Small intestine (tissue), 7 donors: ENCODE results near the gene FAM107B. TPM values are rescaled to one million over a fixed set of nuclear protein-coding genes. Genes with fewer than 3 reads are reported as not detected.
A peak's percentile ranks its signal among the peaks of the same experiment; 100 is the strongest.
"Not testable (repeated sequence)": the region's sequence is repeated elsewhere in the genome, so short reads cannot be mapped to it uniquely, and the experiment has no call there.

Source experiments
- DNase-seq, 2 donors: peaks; one replicate each; pipeline versions ENCODE4 v3.0.0 to v3.0.0-alpha.2; 2013
- FAIRE-seq: peaks from 2 replicates; lab custom pipeline; 2012; peaks lifted over from hg19 to GRCh38; lab: Jason Lieb, UNC
- H3K27ac ChIP-seq, 3 donors: one replicate each; pipeline ENCODE4 v1.5.1; 2013; ENCODE audit warnings: low read length in 2 of 3, mild to moderate bottlenecking in 2 of 3, control low read depth in 1 of 3, inconsistent platforms in 1 of 3, low read depth in 1 of 3, moderate library complexity in 1 of 3
- H3K27me3 ChIP-seq, 3 donors: one replicate each; pipeline ENCODE4 v1.6.1; 2013; ENCODE audit warnings: low read length in 3 of 3, inconsistent platforms in 1 of 3; ENCODE audit not compliant: control insufficient read depth in 3 of 3, insufficient read depth in 3 of 3
- H3K36me3 ChIP-seq, 3 donors: one replicate each; pipeline ENCODE4 v1.6.1; 2013; ENCODE audit warnings: low read length in 3 of 3, inconsistent platforms in 1 of 3, low read depth in 1 of 3, mild to moderate bottlenecking in 1 of 3, moderate library complexity in 1 of 3; ENCODE audit not compliant: control insufficient read depth in 3 of 3, insufficient read depth in 2 of 3
- H3K4me1 ChIP-seq, 3 donors: one replicate each; pipeline ENCODE4 v1.6.1; 2013; ENCODE audit warnings: low read length in 2 of 3, inconsistent platforms in 1 of 3, low read depth in 1 of 3, mild to moderate bottlenecking in 1 of 3, moderate library complexity in 1 of 3; ENCODE audit not compliant: control insufficient read depth in 3 of 3, insufficient read depth in 2 of 3
- H3K4me3 ChIP-seq, 3 donors: one replicate each; pipeline ENCODE4 v1.5.1; 2013; ENCODE audit warnings: low read length in 3 of 3, control low read depth in 1 of 3, inconsistent platforms in 1 of 3, low read depth in 1 of 3, mild to moderate bottlenecking in 1 of 3, moderate library complexity in 1 of 3
- H3K9me3 ChIP-seq, 2 donors: one replicate each; pipeline ENCODE4 v1.6.1; 2013; ENCODE audit warnings: low read depth in 1 of 2, low read length in 1 of 2; ENCODE audit not compliant: control insufficient read depth in 2 of 2, insufficient read depth in 1 of 2
- WGBS, 3 donors: extraction: QIAGEN DNeasy Blood & Tissue Kit; methylation state at CpG; one replicate each; pipeline ENCODE4 v1.1.7; 2013; 5-methylcytosine and 5-hydroxymethylcytosine counted together
- polyA plus RNA-seq, 4 donors: library from polyadenylated mRNA; stranded (reverse) in 3 of 4; unstranded in 1 of 4; fragments of 200-250 nt in 3 of 4; fragments of 120-200 nt in 1 of 4; gene quantifications; one replicate each; pipeline versions ENCODE4 v1.2.1 to v1.2.3, GENCODE V29; 2013
- donor health status: healthy with polysubstance abuse.
- donor health status: control.
- donor health status: control.
- donor health status: Bipolar disorder and iron deficiency.
- donor health status: healthy.

Gene FAM107B
- polyA plus RNA-seq, 4 donors, result 33.3 to 50.5 (median 38.7) TPM

GRCh38 chr10:14692344-14693076, 82.2 kb downstream of the FAM107B start:
- H3K27ac ChIP-seq, result no peak overlapping the region
- H3K36me3 ChIP-seq, result no peaks in the 10 kb centered on the region
- WGBS, 3 donors, result 24 to 59% (median 26%) methylated on average over 16 of the region's 16 CpGs

GRCh38 chr10:14691359-14691758, 83.3 kb downstream of the FAM107B start:
- Histone ChIP-seq H3K9me3 (no peaks in the 10 kb centered on the region), H3K4me3 (no peak overlapping the region), H3K36me3 (no peaks in the 10 kb centered on the region), H3K27ac (no peak overlapping the region), H3K27me3 (peaks cover 0 to 4% (median 0%) of the 10 kb centered on the region in 3 donors), H3K4me1 (peaks cover 0 to 11% (median 3%) of the 10 kb centered on the region in 3 donors)
- WGBS, 3 donors, result 26 to 63% (median 42%) methylated on average over 8 of the region's 8 CpGs
- DNase-seq (peak; percentile 47 to 69), FAIRE-seq (no peak)

More at GRCh38 chr10:14692344-14693076, 82.2 kb downstream of the FAM107B start:
- Histone ChIP-seq H3K27me3 (peaks cover 0 to 14% (median 0%) of the 10 kb centered on the region in 3 donors), H3K4me1 (peaks cover 0 to 11% (median 3%) of the 10 kb centered on the region in 3 donors), H3K4me3 (no peak overlapping the region), H3K9me3 (no peaks in the 10 kb centered on the region)
- DNase-seq (peak; percentile 39 to 61), FAIRE-seq (no peak)

GRCh38 chr10:14688606-14689005, 86.1 kb downstream of the FAM107B start:
- WGBS, 3 donors, result 56 to 77% (median 72%) methylated on average over 5 of the region's 5 CpGs
- no peaks in the 10 kb centered on the region for H3K27me3 ChIP-seq
- peaks cover 0 to 11% (median 3%) of the 10 kb centered on the region in 3 donors for H3K4me1 ChIP-seq
- no peaks in the 10 kb centered on the region for H3K36me3 ChIP-seq
- no peak overlapping the region for H3K27ac ChIP-seq
- no peak overlapping the region for H3K4me3 ChIP-seq
- H3K9me3 ChIP-seq, result peaks cover 0 to 4% of the 10 kb centered on the region in 2 donors
- FAIRE-seq, result no peak
- DNase-seq, result no peak

- H3K27ac ChIP-seq, FAIRE-seq, H3K27me3 ChIP-seq, H3K4me3 ChIP-seq, H3K36me3 ChIP-seq, DNase-seq, H3K9me3 ChIP-seq: not testable (repeated sequence)
- H3K4me1 ChIP-seq, result peaks cover 0 to 11% (median 3%) of the 10 kb centered on the region in 3 donors
- WGBS, 3 donors, result 80 to 93% (median 85%) methylated on average over 7 of the region's 7 CpGs
These were observed 86.5 kb downstream of the FAM107B start for GRCh38 chr10:14688189-14688588.

- DNase-seq, result no peak
- Histone ChIP-seq H3K27ac (no peak overlapping the region), H3K4me1 (peaks cover 0 to 9% (median 3%) of the 10 kb centered on the region in 3 donors), H3K4me3 (no peak overlapping the region), H3K9me3 (peaks cover 0 to 4% of the 10 kb centered on the region in 2 donors), H3K27me3 (no peaks in the 10 kb centered on the region), H3K36me3 (no peaks in the 10 kb centered on the region)
- 93% methylated on average over 1 of the region's 1 CpG for WGBS, 3 donors
- no peak for FAIRE-seq
These were observed 87.4 kb downstream of the FAM107B start for GRCh38 chr10:14687340-14687739.

- peaks cover 0 to 4% of the 10 kb centered on the region in 2 donors for H3K9me3 ChIP-seq
- H3K27me3 ChIP-seq, result no peaks in the 10 kb centered on the region
- H3K36me3 ChIP-seq, result no peaks in the 10 kb centered on the region
- FAIRE-seq, result no peak
- WGBS, 3 donors, result 78 to 88% (median 82%) methylated on average over 5 of the region's 5 CpGs
- H3K4me1 ChIP-seq, result peaks cover 0 to 4% (median 0%) of the 10 kb centered on the region in 3 donors
- no peak for DNase-seq
- no peak overlapping the region for H3K4me3 ChIP-seq
- no peak overlapping the region for H3K27ac ChIP-seq
These were observed 88.3 kb downstream of the FAM107B start for GRCh38 chr10:14686356-14686755.

GRCh38 chr10:14684354-14684753, 90.3 kb downstream of the FAM107B start:
- no peak overlapping the region for H3K4me3 ChIP-seq
- H3K27ac ChIP-seq, result no peak overlapping the region
- H3K27me3 ChIP-seq, result peaks cover 0 to 4% (median 0%) of the 10 kb centered on the region in 3 donors
- H3K9me3 ChIP-seq, result peaks cover 0 to 4% of the 10 kb centered on the region in 2 donors
- 80 to 97% (median 91%) methylated on average over 2 of the region's 2 CpGs for WGBS, 3 donors
- H3K36me3 ChIP-seq, result no peaks in the 10 kb centered on the region
- FAIRE-seq (no peak), DNase-seq (no peak)
- no peaks in the 10 kb centered on the region for H3K4me1 ChIP-seq

- no peak for FAIRE-seq
- H3K9me3 ChIP-seq, result peaks cover 0 to 4% of the 10 kb centered on the region in 2 donors
- DNase-seq, result no peak
- H3K4me1 ChIP-seq, result no peaks in the 10 kb centered on the region
- H3K36me3 ChIP-seq, result no peaks in the 10 kb centered on the region
- peaks cover 0 to 6% (median 0%) of the 10 kb centered on the region in 3 donors for H3K27me3 ChIP-seq
- 57 to 65% (median 61%) methylated on average over 6 of the region's 6 CpGs for WGBS, 3 donors
- H3K27ac ChIP-seq, result no peak overlapping the region
- H3K4me3 ChIP-seq, result no peak overlapping the region
These were observed 91.4 kb downstream of the FAM107B start for GRCh38 chr10:14683256-14683655.
